SK-N-SH treated with all-trans-retinoic acid at 6 μM for 48 hours (cell line): ENCODE results near the gene PRSS27.

ENCODE experiments used
- ATAC-seq: fragments of 200-7000 bp; cut with Tn5 transposase; 3 replicates; pipeline ENCODE4 v1.9.1; 2020; ENCODE audit warnings: mild to moderate bottlenecking, moderate library complexity
- ARNTL ChIP-seq: fragments of 450-650 bp; formaldehyde crosslinking; IDR thresholded peaks from 2 replicates; pipeline ENCODE4 v1.5.0; 2020; ENCODE audit warnings: low read depth, mild to moderate bottlenecking, moderate library complexity, borderline replicate concordance
- CREB5 ChIP-seq: fragments of 250-450 bp; sonication (Bioruptor Pico); IDR thresholded peaks from 2 replicates; pipeline ENCODE4 v1.5.1; 2020; ENCODE audit warnings: low read depth, mild to moderate bottlenecking, moderate library complexity
- CSDC2 ChIP-seq: fragments of 250-450 bp; sonication (Bioruptor Pico); IDR thresholded peaks from 2 replicates; pipeline ENCODE4 v1.5.0; 2020; ENCODE audit warnings: mild to moderate bottlenecking, moderate library complexity
- CSRNP3 ChIP-seq: fragments of 250-450 bp; sonication (Bioruptor Pico); IDR thresholded peaks from 2 replicates; pipeline ENCODE4 v1.5.1; 2021; ENCODE audit warnings: mild to moderate bottlenecking, moderate library complexity
- ESRRG ChIP-seq: fragments of 250-450 bp; sonication (Bioruptor Pico); IDR thresholded peaks from 2 replicates; pipeline ENCODE4 v1.6.1; 2021; ENCODE audit warnings: mild to moderate bottlenecking
- GLIS3 ChIP-seq: fragments of 250-450 bp; sonication (Bioruptor Pico); IDR thresholded peaks from 2 replicates; pipeline ENCODE4 v1.5.0; 2020; ENCODE audit warnings: mild to moderate bottlenecking, moderate library complexity
- ISL1 ChIP-seq: fragments of 250-450 bp; sonication (Bioruptor Pico); IDR thresholded peaks from 2 replicates; pipeline ENCODE4 v2.1.2; 2022; ENCODE audit warnings: mild to moderate bottlenecking, moderate library complexity
- OSR1 ChIP-seq: fragments of 250-450 bp; sonication (Bioruptor Pico); IDR thresholded peaks from 2 replicates; pipeline ENCODE4 v1.8.0; 2022; ENCODE audit warnings: moderate library complexity, mild to moderate bottlenecking, inconsistent platforms
- PPARA ChIP-seq: fragments of 250-450 bp; sonication (Bioruptor Pico); IDR thresholded peaks from 2 replicates; pipeline ENCODE4 v1.5.0; 2020; ENCODE audit warnings: mild to moderate bottlenecking, borderline replicate concordance
- SNAI2 ChIP-seq: fragments of 250-450 bp; sonication (Bioruptor Pico); IDR thresholded peaks from 2 replicates; pipeline ENCODE4 v1.5.0; 2020; ENCODE audit warnings: mild to moderate bottlenecking, moderate library complexity
- TOX ChIP-seq: fragments of 250-450 bp; sonication (Bioruptor Pico); IDR thresholded peaks from 2 replicates; pipeline ENCODE4 v1.8.0; 2021; ENCODE audit warnings: mild to moderate bottlenecking, moderate library complexity, borderline replicate concordance
- TSHZ2 ChIP-seq: fragments of 250-450 bp; sonication (Bioruptor Pico); IDR thresholded peaks from 2 replicates; pipeline ENCODE4 v1.5.0; 2020; ENCODE audit warnings: mild to moderate bottlenecking, moderate library complexity
- ZC3H10 ChIP-seq: fragments of 250-450 bp; sonication (Bioruptor Pico); IDR thresholded peaks from 2 replicates; pipeline ENCODE4 v1.5.1; 2021; ENCODE audit warnings: mild to moderate bottlenecking, moderate library complexity
- ZFP3 ChIP-seq: fragments of 250-450 bp; sonication (Bioruptor Pico); IDR thresholded peaks from 2 replicates; pipeline ENCODE4 v1.5.0; 2020; ENCODE audit warnings: mild to moderate bottlenecking, moderate library complexity
- ZFP30 ChIP-seq: fragments of 450-650 bp; formaldehyde crosslinking; IDR thresholded peaks from 2 replicates; pipeline ENCODE4 v1.5.0; 2022; ENCODE audit warnings: mild to moderate bottlenecking, moderate library complexity
- ZNF565 ChIP-seq: fragments of 450-650 bp; formaldehyde crosslinking; conservative IDR thresholded peaks from 2 replicates; pipeline ENCODE4 v1.5.0; 2020; ENCODE audit warnings: low read depth, mild to moderate bottlenecking, moderate library complexity
- ZNF70 ChIP-seq: fragments of 450-650 bp; formaldehyde crosslinking; IDR thresholded peaks from 2 replicates; pipeline ENCODE4 v1.5.0; 2020; ENCODE audit warnings: mild to moderate bottlenecking, moderate library complexity
- ZNF8 ChIP-seq: fragments of 450-650 bp; formaldehyde crosslinking; IDR thresholded peaks from 2 replicates; pipeline ENCODE4 v1.5.0; 2020; ENCODE audit warnings: mild to moderate bottlenecking, moderate library complexity
- TF ChIP-seq, protein P1 (sequence below): fragments of 250-450 bp; sonication (Bioruptor Pico); IDR thresholded peaks from 2 replicates; pipeline ENCODE4 v1.8.0; 2020; ENCODE audit warnings: mild to moderate bottlenecking, moderate library complexity, borderline replicate concordance
- TF ChIP-seq, protein P2 (sequence below): fragments of 250-450 bp; sonication (Bioruptor Pico); IDR thresholded peaks from 2 replicates; pipeline ENCODE4 v1.8.0; 2021; ENCODE audit warnings: low read depth, mild to moderate bottlenecking, moderate library complexity, borderline replicate concordance

PRSS27 gene

DNA sequence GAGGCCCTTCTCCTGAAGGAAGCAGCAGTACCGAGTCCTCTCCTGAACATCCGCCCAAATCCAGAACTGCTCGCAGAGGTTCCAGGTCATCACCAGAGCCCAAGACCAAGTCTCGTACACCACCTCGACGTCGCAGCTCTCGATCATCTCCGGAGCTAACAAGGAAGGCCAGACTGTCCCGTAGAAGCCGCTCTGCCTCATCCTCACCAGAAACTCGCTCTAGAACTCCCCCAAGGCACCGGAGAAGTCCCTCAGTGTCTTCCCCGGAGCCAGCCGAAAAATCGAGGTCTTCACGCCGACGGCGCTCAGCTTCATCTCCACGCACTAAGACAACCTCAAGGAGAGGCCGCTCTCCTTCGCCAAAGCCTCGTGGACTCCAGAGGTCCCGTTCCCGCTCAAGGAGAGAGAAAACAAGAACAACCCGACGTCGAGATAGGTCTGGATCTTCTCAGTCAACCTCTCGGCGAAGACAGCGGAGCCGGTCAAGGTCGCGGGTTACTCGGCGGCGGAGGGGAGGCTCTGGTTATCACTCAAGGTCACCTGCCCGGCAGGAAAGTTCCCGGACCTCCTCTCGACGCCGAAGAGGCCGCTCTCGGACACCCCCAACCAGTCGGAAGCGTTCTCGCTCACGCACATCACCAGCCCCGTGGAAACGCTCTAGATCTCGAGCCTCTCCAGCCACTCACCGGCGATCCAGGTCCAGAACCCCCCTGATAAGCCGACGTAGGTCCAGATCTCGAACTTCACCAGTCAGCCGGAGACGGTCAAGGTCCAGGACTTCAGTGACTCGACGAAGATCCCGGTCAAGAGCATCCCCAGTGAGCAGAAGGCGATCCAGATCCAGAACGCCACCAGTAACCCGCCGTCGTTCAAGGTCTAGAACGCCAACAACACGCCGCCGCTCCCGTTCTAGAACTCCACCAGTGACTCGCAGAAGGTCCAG is 45.7 kb upstream of the PRSS27 start:
- no peak for ATAC-seq
- TF ChIP-seq OSR1 (no peak), CREB5 (CRISPR knock-in tag) (no peak), CSRNP3 (CRISPR knock-in tag) (no peak), ARNTL (CRISPR knock-in tag) (no peak), PPARA (CRISPR knock-in tag) (no peak), ZNF8 (CRISPR knock-in tag) (no peak), TOX (CRISPR knock-in tag) (no peak), SNAI2 (CRISPR knock-in tag) (no peak)
- TF ChIP-seq, protein P1, sequence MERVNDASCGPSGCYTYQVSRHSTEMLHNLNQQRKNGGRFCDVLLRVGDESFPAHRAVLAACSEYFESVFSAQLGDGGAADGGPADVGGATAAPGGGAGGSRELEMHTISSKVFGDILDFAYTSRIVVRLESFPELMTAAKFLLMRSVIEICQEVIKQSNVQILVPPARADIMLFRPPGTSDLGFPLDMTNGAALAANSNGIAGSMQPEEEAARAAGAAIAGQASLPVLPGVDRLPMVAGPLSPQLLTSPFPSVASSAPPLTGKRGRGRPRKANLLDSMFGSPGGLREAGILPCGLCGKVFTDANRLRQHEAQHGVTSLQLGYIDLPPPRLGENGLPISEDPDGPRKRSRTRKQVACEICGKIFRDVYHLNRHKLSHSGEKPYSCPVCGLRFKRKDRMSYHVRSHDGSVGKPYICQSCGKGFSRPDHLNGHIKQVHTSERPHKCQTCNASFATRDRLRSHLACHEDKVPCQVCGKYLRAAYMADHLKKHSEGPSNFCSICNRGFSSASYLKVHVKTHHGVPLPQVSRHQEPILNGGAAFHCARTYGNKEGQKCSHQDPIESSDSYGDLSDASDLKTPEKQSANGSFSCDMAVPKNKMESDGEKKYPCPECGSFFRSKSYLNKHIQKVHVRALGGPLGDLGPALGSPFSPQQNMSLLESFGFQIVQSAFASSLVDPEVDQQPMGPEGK (CRISPR knock-in tag): no peak

DNA sequence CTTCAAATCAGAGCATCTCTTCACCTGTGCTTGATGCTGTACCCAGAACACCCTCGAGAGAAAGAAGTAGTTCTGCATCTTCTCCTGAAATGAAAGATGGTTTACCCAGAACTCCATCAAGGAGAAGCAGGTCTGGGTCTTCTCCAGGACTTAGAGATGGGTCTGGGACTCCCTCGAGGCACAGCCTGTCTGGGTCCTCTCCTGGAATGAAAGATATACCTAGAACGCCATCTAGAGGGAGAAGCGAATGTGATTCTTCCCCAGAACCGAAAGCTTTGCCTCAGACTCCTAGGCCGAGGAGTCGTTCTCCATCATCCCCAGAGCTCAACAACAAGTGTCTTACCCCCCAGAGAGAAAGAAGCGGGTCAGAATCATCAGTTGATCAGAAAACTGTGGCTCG is 44.7 kb upstream of the PRSS27 start:
- TF ChIP-seq CREB5 (CRISPR knock-in tag) (no peak), ARNTL (CRISPR knock-in tag) (no peak), ZNF565 (CRISPR knock-in tag) (no peak), ZNF8 (CRISPR knock-in tag) (no peak), ISL1 (no peak), GLIS3 (CRISPR knock-in tag) (no peak), SNAI2 (CRISPR knock-in tag) (no peak), ZC3H10 (CRISPR knock-in tag) (no peak), TSHZ2 (CRISPR knock-in tag) (no peak), CSRNP3 (CRISPR knock-in tag) (no peak), ZFP3 (no peak), ZNF70 (no peak), ESRRG (CRISPR knock-in tag) (no peak), PPARA (CRISPR knock-in tag) (no peak), ZFP30 (no peak), TOX (CRISPR knock-in tag) (no peak), CSDC2 (CRISPR knock-in tag) (no peak), OSR1 (no peak)
- TF ChIP-seq, protein P2, sequence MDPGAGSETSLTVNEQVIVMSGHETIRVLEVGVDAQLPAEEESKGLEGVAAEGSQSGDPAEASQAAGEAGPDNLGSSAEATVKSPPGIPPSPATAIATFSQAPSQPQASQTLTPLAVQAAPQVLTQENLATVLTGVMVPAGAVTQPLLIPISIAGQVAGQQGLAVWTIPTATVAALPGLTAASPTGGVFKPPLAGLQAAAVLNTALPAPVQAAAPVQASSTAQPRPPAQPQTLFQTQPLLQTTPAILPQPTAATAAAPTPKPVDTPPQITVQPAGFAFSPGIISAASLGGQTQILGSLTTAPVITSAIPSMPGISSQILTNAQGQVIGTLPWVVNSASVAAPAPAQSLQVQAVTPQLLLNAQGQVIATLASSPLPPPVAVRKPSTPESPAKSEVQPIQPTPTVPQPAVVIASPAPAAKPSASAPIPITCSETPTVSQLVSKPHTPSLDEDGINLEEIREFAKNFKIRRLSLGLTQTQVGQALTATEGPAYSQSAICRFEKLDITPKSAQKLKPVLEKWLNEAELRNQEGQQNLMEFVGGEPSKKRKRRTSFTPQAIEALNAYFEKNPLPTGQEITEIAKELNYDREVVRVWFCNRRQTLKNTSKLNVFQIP (CRISPR knock-in tag): no peak
- TF ChIP-seq, protein P1 (CRISPR knock-in tag): no peak
- no peak for ATAC-seq
